DND-41 (cell line): Measurements from ENCODE around the gene TENT5C.

Experiments used
- ATAC-seq: fragments of 200-7000 bp; cut with Tn5 transposase; 3 replicates; pipeline ENCODE4 v1.9.1; 2021; ENCODE audit warnings: low read depth; ENCODE audit not compliant: insufficient read depth
- DNase-seq: peaks from one replicate; pipeline ENCODE4 v3.0.0-alpha.2; 2020
- H2AFZ ChIP-seq: 2 replicates; pipeline ENCODE4 v1.6.0; 2012; ENCODE audit warnings: low read depth, low read length
- H3K27ac ChIP-seq: 2 replicates; pipeline ENCODE4 v1.5.1; 2012; ENCODE audit warnings: low read length, inconsistent platforms
- H3K27me3 ChIP-seq: fragments of 200-600 bp; sonication (generic); 2 replicates; pipeline ENCODE4 v1.6.0; 2012; ENCODE audit warnings: low read length, mild to moderate bottlenecking, inconsistent platforms; ENCODE audit not compliant: insufficient read depth, poor library complexity
- H3K36me3 ChIP-seq: 2 replicates; pipeline ENCODE4 v1.5.1; 2012; ENCODE audit warnings: low read length, inconsistent platforms; ENCODE audit not compliant: insufficient read depth
- H3K4me1 ChIP-seq: 2 replicates; pipeline ENCODE4 v1.5.1; 2012; ENCODE audit warnings: mild to moderate bottlenecking, low read length; ENCODE audit not compliant: insufficient read depth
- H3K4me2 ChIP-seq: 2 replicates; pipeline ENCODE4 v1.6.0; 2012; ENCODE audit warnings: mild to moderate bottlenecking, moderate library complexity, low read length, inconsistent platforms; ENCODE audit not compliant: insufficient read depth
- H3K4me3 ChIP-seq, 2 experiments: fragments of 200-600 bp in 1 of 2; shearing (Covaris generic) in 1 of 2; 2 replicates each; pipeline ENCODE4 v1.5.1; 2012 to 2016; ENCODE audit warnings: inconsistent platforms in 2 of 2, low read length in 2 of 2, mild to moderate bottlenecking in 2 of 2, low read depth in 1 of 2, moderate library complexity in 1 of 2
- H3K79me2 ChIP-seq: 2 replicates; pipeline ENCODE4 v1.6.0; 2012; ENCODE audit warnings: low read length, inconsistent platforms; ENCODE audit not compliant: insufficient read depth
- H3K9ac ChIP-seq: 2 replicates; pipeline ENCODE4 v1.6.0; 2012; ENCODE audit warnings: low read depth, mild to moderate bottlenecking, inconsistent platforms, low read length, moderate library complexity
- H3K9me3 ChIP-seq: 2 replicates; pipeline ENCODE4 v1.5.1; 2012; ENCODE audit warnings: low read length, moderate library complexity, mild to moderate bottlenecking, inconsistent platforms; ENCODE audit not compliant: insufficient read depth, severe bottlenecking
- H4K20me1 ChIP-seq: 2 replicates; pipeline ENCODE4 v1.6.0; 2012; ENCODE audit warnings: low read length; ENCODE audit not compliant: insufficient read depth
- CTCF ChIP-seq: IDR thresholded peaks from 2 replicates; pipeline ENCODE4 v1.5.1; 2012; ENCODE audit warnings: borderline replicate concordance, low read length, moderate library complexity, mild to moderate bottlenecking; ENCODE audit not compliant: poor library complexity, severe bottlenecking; ENCODE audit errors: extremely low read depth
- EZH2 ChIP-seq: IDR thresholded peaks from 3 replicates; pipeline ENCODE4 v1.6.1; 2012; ENCODE audit warnings: borderline replicate concordance, low read depth, mild to moderate bottlenecking, moderate library complexity, low read length, inconsistent platforms; ENCODE audit not compliant: severe bottlenecking

TENT5C gene

DNA sequence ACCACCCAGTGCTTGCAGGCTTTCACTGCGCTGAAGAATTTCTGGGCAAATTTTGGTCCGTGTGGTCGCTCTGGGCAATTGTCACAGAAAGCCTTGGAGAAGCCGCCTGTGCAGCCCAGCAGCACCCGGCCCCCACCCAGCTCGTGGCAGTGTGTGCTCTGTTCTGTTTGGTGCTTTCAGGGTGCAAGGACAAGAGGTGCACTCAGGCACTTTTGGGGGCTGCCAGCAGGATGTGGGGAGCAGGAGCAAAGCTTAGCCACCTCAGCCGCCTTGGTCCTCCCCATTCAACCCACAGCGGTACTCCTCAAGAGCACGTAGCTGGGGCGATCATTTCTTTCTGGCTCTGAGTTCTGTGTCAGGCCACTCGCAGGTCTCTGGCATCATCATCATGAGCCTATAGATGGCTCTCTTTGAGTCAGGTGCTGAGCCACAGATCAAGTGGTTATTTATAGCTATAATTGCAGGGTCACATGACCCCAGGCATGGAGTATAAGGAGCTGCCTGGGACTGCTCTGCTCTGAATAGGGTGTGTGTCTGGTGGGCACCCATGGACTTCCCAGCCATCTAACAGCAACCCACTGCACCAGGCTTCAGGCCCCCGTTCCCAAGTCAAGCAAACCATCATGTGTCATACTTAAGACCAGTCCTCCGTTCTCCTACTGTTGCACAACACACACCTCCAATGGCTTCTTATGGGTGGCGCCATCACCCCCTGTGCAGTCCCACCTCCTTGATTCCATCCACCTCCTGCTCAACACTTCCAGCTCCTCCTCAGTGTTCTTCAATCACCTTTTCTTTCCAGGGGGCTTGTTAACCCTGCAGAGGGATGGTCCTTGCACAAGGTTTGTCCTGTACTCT is 18.1 kb upstream of the TENT5C start:
- ATAC-seq (no peak), DNase-seq (no peak)
- Histone ChIP-seq H3K36me3 (no peaks in the 10 kb centered on the region), H3K9me3 (no peaks in the 10 kb centered on the region), H3K27me3 (no peaks in the 10 kb centered on the region), H3K27ac (no peak overlapping the region), H3K4me2 (no peak overlapping the region), H3K4me1 (no peaks in the 10 kb centered on the region), H3K79me2 (no peaks in the 10 kb centered on the region), H4K20me1 (no peaks in the 10 kb centered on the region), H3K4me3 (no peak overlapping the region), H2AFZ (no peak overlapping the region), H3K9ac (no peak overlapping the region)
- TF ChIP-seq CTCF (no peak), EZH2 (no peak)

DNA sequence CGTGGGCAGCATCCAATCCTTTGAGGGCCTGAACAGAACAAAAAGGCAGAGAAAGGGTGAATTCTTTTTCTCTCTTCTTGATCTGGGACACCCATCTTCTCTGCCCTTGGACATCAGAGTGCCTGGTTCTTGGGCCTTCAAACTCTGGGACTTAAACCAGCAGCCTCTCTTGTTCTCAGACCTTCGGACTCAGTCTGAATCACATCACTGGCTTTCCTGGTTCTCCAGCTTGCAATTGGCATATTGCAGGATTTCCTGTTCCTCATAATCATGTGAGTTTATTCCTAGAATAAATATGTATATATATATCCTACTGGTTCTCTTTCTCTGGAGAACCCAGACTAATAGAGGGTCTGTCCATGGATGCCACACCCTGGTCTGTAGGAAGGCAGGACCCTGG is 16.3 kb upstream of the TENT5C start:
- Histone ChIP-seq H4K20me1 (no peaks in the 10 kb centered on the region), H3K36me3 (no peaks in the 10 kb centered on the region), H3K4me3 (no peak overlapping the region), H3K27ac (no peak overlapping the region), H3K79me2 (no peaks in the 10 kb centered on the region), H3K4me1 (no peaks in the 10 kb centered on the region), H3K27me3 (no peaks in the 10 kb centered on the region), H3K9ac (no peak overlapping the region), H3K9me3 (no peaks in the 10 kb centered on the region), H2AFZ (no peak overlapping the region), H3K4me2 (no peak overlapping the region)
- TF ChIP-seq CTCF: no peak
- TF ChIP-seq EZH2: no peak
- no peak for DNase-seq
- ATAC-seq: no peak

- H3K4me3 ChIP-seq: no peak overlapping the region
- no peaks in the 10 kb centered on the region for H4K20me1 ChIP-seq
- no peaks in the 10 kb centered on the region for H3K36me3 ChIP-seq
- no peak overlapping the region for H3K9ac ChIP-seq
- no peak overlapping the region for H3K4me2 ChIP-seq
- no peak overlapping the region for H3K27ac ChIP-seq
- H3K9me3 ChIP-seq: no peaks in the 10 kb centered on the region
- ATAC-seq: no peak
- H3K79me2 ChIP-seq: no peaks in the 10 kb centered on the region
- no peaks in the 10 kb centered on the region for H3K4me1 ChIP-seq
- H2AFZ ChIP-seq: no peak overlapping the region
- no peak for DNase-seq
- TF ChIP-seq CTCF (peak; percentile 12), EZH2 (no peak)
- H3K27me3 ChIP-seq: no peaks in the 10 kb centered on the region
Measured at GRCh38 chr1:117590273-117590925, 15.4 kb upstream of the TENT5C start.
